ENCODE results near the gene CDH13.

CDH13 gene

DNA sequence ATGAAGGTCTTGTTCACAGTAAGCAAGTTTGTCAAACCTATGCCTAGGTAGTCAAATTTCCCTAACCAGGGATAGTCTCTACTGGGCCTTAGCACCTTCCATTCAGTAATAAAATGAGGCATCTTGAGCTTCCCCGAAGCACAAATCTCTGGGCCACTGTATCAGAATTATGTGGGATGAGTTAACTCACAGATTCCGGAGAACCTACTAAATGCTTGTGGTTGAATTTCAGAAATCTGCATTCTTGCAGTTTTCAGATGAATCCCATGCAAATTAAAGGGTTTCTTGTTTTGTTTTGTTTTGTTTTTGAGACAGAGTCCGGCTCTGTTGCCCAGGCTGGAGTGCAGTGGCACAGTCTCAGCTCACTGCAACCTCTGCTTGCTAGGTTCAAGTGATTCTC is 702.2 kb downstream of the CDH13 start:
- DNase-seq: no peak

- no peak for DNase-seq
These were observed 702.7 kb downstream of the CDH13 start for GRCh38 chr16:83329441-83329840.

- DNase-seq: no peak
These were observed 703.5 kb downstream of the CDH13 start for GRCh38 chr16:83330251-83330650.

- no peak for DNase-seq
These were observed 708.3 kb downstream of the CDH13 start for GRCh38 chr16:83335076-83335475.

- DNase-seq: no peak
These were observed 709.8 kb downstream of the CDH13 start for GRCh38 chr16:83336603-83337002.

GRCh38 chr16:83338138-83338537 is 711.4 kb downstream of the CDH13 start:
- no peak for DNase-seq

DNA sequence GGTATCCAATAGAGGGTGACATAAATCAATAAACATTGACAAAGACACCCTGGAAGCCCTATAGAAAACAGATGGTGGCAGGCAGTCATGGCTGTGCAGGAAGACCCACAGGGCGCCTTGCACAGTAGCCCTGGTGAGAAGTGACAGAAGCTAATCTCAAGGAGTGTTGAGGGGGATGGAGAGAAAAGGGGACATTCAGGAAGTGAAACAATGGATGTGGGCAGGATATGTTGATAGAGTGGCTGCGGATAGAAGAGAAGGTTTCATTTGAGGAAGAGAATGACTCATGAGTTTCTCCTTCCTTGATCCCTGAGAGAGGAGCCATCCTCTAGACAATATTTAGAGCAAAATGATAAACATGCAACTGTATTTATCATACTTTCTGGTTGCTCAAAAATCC is 712.2 kb downstream of the CDH13 start:
- DNase-seq: no peak

- no peak for DNase-seq
These were observed 717.2 kb downstream of the CDH13 start for GRCh38 chr16:83343935-83344366.

DNA sequence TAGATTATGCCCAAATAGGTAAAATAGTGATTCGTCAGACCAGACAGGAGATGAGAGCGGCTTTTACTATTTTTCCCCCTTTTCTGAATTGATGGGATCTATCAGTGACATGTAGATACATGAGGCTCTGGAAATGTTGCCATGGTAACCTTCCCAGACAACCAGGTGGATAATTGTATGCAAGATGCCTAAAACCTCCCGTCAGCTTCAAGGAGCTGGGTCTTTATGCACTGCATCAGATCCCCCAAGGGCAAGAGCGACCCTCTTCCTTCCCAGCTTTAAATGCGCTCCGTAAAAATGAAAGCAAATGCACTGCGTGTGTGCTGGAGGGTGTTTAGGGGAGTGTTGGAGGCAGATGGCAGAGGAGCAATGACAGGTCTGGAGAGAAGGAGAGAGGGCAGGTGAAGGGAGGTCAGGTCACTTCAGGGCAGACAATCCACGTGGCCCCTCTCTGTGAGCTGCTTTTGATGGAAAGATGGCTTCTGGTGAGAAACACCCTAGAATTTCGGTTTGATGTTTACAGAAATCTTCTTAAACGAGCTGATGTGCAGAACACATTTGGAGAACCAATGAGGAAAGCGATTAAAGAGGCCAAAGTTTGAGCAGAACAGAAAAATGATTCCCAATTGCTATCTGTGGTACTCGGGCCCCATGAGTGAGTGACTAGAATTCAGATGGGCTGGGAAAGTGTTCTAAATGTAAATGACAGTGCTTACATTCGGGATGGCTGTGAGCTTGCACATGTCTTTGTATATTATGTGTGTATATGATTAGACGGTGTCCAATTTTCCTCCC is 719.3 kb downstream of the CDH13 start:
- no peak for DNase-seq

GRCh38 chr16:83348991-83349390 is 722.2 kb downstream of the CDH13 start:
- DNase-seq: no peak

GRCh38 chr16:83350481-83350880 is 723.7 kb downstream of the CDH13 start:
- no peak for DNase-seq

DNA sequence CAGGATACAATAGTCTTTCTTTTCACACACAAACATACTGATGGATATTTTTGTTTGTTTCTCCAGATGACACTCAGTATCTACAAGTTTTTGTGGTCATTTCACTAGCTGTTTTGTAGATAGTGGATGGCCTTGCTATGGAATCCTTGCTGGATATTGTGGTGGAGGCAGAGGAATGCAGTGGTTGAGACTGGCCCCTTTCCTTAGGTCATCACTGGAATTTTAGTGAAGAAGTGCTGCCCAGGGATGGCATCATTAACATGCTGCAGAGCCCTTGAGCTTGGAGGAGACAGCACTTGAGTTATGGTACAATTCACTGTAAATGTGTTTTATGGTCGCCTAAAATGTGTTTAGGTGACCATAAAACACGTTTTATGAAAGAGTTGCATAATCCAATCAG is 725.1 kb downstream of the CDH13 start:
- DNase-seq: no peak

- no peak for DNase-seq
These were observed 726.5 kb downstream of the CDH13 start for GRCh38 chr16:83353241-83353640.

DNA sequence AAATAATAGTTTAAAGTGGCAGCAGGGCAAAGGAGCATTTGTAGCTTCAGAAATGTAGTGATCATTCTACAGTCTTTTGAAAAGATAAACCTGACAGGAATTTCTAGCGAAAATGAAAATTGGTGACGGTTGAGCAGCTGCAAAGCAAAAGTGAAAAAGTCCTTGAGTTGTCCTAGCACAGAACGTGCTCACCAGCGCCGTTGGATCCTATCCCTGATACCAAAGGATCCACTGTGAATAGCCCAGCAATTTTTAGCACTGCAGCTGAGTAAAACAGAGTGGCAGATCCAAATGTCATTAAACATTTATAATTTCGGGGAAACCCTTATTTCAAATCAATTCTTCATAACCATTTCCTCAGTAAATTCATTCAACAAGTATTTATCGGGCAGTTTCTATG is 727.2 kb downstream of the CDH13 start:
- DNase-seq: no peak

DNA sequence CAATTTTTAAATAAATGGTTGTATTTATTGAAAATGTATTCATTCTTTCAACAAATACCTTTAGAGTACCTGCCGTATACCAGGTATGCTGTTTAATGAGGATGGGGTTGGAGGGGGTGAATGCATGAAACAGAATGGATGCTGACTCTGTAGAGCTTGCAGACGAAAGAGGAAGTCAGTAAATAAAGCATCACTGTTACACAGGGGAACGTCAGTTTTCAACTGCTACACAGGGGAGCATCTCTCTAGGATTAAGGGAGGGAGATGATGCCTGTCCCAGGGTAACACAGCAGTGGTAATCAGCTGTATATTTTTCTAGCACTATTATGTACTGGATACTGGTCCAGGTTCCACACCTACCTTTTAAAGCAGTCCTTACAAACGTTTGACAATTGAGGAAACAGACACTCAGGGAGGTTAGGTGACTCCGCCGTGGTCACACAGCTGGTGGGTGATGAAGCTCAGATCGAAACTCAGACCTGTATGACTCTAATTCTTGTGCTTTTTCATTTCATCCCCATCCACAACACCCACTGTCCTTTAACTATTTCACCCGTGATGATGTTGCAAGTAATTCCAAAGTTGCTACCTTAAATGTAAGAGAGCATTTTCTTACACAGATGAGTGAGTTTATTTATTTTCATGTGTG is 728.9 kb downstream of the CDH13 start:
- DNase-seq: no peak

DNA sequence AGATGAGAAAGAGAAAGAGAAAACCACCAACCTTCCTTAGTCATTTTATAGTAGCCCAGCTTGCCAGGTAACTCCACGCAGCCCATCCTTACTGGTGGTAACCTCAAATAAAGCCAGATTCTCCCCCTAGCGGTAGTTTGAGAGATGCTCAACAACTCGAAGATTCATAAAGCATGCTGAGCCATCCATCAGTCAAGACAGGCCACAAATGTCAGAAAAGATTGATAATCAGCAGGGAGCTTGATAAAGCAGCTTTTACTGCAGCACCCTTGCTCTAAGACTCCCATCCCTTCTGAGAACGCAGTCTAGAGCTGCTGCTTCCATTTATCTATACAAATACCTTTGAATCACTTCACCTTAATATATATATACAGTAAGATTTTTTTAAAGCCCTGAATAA is 729.5 kb downstream of the CDH13 start:
- no peak for DNase-seq

- DNase-seq: no peak
These were observed 730.2 kb downstream of the CDH13 start for GRCh38 chr16:83356986-83357385.

- no peak for DNase-seq
These were observed 736.8 kb downstream of the CDH13 start for GRCh38 chr16:83363521-83363920.

DNA sequence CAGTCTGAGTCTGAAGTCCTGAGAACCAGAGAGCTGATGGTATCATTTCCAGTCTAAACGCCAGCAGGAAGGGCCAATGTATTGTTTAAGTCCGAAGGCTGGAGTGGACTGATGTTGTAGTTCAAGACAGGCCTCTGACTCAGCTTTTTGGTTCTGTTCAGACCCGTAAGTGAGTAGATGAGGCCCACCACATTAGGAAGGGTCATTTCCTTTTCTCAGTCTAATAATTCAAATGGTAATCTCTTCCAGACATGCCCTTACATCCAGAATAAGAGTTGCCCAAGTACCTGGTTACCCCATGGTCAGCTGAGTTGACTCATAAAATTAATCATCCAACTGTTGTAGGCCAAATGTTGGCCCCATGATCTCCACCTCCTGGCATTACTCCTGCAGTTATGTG is 738.4 kb downstream of the CDH13 start:
- no peak for DNase-seq

- DNase-seq: no peak
These were observed 739.5 kb downstream of the CDH13 start for GRCh38 chr16:83366228-83366627.

DNA sequence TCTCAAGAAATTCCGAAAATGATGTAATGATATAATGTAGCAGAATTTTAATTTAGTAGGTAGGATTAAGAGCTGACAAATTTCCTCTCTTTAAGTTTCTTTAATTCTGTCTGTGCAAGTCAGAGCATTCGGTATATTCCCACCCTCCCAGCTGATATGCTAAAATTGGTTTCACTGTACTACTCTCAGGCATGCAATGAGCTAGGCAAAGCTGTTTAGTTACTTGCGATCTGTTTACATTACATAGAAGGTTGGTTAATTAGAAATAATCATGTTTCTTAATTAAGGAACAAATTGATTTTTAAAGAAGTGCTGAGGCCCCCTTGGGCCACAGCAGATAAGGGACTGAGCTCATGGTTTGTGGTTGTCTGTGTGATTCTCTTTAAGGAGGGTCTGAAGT is 748.2 kb downstream of the CDH13 start:
- DNase-seq: no peak

GRCh38 chr16:83389751-83390150 is 763.0 kb downstream of the CDH13 start:
- DNase-seq: no peak

DNA sequence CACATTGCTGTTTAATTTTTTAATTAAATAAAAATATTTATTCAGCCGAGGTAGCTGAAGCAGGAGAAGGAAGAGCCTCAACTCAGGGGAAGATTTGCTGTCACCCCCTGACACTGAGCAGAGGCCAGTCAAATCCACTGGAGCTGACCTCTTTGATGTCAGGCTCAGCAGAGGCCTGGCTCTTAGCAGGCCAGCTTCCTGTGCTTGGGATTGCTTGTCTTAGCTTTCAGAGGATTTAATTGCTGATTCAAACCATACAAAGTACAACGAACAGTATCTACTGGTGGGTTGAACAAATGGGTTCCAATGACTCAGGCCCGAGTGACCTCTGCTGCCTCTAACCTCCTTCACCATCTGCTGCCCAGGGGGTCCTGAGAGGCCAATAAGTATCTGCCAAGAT is 764.0 kb downstream of the CDH13 start:
- no peak for DNase-seq

DNA sequence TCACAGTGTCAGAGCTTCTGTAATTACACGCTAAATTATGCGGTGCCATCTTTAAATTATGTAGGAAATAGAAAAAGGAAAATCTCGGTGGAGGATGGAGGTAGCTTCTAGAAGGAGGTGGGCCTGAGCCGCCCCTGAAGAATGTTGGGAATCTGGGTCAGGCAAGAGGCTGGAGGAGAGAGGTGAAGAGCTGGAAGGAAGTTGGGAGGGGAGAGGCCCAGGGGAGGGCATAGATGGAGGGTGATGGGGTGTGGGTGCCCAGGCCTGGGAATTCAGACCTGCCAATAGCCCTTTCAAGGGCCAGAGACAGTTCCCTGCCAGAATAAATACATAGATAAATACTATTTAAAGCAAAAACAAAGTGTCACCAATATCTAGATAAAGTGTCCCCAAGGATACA is 766.0 kb downstream of the CDH13 start:
- no peak for DNase-seq

All from DMS 273 treated with DMSO at 0.1 percent for 48 hours (cell line).